ENCODE results near the gene AIF1L. TPM values are rescaled to one million over a fixed set of nuclear protein-coding genes. Genes with fewer than 3 reads are reported as not detected.

The AIF1L gene
- total RNA-seq, 4 donors from 2014 or later = 42.9 to 55.9 (median 50.0) TPM

DNA sequence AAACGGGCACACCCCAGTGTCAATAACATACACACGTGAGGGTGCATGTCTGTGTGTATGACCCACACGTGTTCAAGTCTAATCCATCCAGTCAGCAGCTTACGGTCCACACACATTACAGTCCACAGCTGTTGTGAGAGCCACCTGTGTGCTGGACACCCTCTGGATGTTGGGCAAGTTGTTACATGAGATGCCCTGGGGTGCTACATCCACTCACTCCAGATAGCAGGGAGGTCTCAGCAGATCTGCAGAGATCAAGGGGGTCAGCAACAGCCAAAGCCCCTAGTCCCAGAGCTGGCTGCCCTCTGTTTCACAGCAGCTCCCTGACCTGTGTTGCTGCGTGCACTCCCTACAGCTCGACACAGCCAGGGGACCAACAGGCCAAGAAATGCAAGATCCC lies 4.3 kb upstream of the AIF1L start:
- Histone ChIP-seq H3K9me3 (no peaks in the 10 kb centered on the region), H3K27ac (no peak overlapping the region), H3K4me3 (no peak overlapping the region), H3K27me3 (peaks cover 0 to 28% of the 10 kb centered on the region in 2 donors), H3K36me3 (no peaks in the 10 kb centered on the region), H3K4me1 (peaks cover 0 to 17% (median 3%) of the 10 kb centered on the region in 4 donors)
- no peak for DNase-seq (ENCODE audit: low spot score in 2 of 2)
- TF ChIP-seq EP300 (IDR thresholded peaks at IDR 0.05) (no peak), POLR2A (IDR thresholded peaks at IDR 0.05) (no peak), CTCF (IDR thresholded peaks at IDR 0.05) (no peak)
- WGBS, 2 donors = 74 to 88% methylated on average over 6 of the region's 6 CpGs

GRCh38 chr9:131092548-131093440 lies 3.5 kb upstream of the AIF1L start:
- DNase-seq (ENCODE audit: low spot score in 2 of 2) = no peak
- WGBS, 2 donors = 68 to 73% methylated on average over 22 to 24 of the region's 24 CpGs
- H3K36me3 ChIP-seq = no peaks in the 10 kb centered on the region
- no peak overlapping the region for H3K4me3 ChIP-seq
- H3K9me3 ChIP-seq = no peaks in the 10 kb centered on the region
- H3K4me1 ChIP-seq = peaks cover 0 to 22% (median 4%) of the 10 kb centered on the region in 4 donors
- TF ChIP-seq CTCF (IDR thresholded peaks at IDR 0.05) (no peak), POLR2A (IDR thresholded peaks at IDR 0.05) (no peak), EP300 (IDR thresholded peaks at IDR 0.05) (no peak)
- H3K27me3 ChIP-seq = peaks cover 0 to 28% of the 10 kb centered on the region in 2 donors
- no peak overlapping the region for H3K27ac ChIP-seq

DNA sequence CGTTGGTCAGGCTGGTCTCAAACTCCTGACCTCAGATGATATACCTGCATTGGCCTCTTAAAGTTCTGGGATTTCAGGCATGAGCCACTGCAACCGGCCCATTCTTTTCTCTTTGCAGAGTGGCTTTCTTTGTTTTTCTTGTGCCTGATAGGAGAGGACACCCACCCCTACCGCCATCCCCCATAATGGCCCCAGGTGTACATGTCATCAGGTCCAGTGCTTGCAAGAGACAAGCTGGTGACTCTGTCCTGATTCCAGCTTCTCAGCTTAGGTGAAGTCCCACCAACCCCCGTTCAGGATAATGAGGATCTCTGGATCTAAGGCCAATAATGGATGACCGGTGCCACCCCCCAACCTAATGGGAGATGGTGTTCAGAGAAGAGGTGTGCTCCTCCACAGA lies 2.3 kb upstream of the AIF1L start:
- no peaks in the 10 kb centered on the region for H3K36me3 ChIP-seq
- peaks cover 0 to 34% of the 10 kb centered on the region in 2 donors for H3K27me3 ChIP-seq
- 89 to 91% methylated on average over 5 of the region's 5 CpGs for WGBS, 2 donors
- TF ChIP-seq EP300 (IDR thresholded peaks at IDR 0.05) = no peak
- H3K9me3 ChIP-seq = no peaks in the 10 kb centered on the region
- H3K27ac ChIP-seq = no peak overlapping the region
- no peak overlapping the region for H3K4me3 ChIP-seq
- DNase-seq (ENCODE audit: low spot score in 2 of 2) = no peak
- H3K4me1 ChIP-seq = peaks cover 0 to 35% (median 4%) of the 10 kb centered on the region in 4 donors

DNA sequence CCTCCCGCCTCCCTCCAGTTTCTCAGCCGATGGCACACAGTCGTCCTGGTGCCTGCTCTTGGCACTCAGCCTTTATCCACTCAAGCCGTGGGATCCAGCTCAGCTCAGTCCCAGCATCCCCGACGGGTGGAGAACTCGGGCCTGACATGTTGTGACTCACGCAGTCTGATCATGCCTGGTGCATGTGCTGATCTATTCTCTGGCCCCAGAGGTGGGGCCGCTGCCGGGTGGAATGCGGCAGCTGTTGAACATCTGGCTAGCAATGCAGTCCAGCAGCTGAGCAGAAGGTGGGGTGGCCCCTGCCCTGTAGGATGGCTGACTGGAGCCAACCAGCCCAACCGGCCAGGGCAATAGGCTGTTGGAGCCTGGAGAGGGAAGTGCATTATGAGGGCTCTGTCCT lies 1.7 kb upstream of the AIF1L start:
- H3K27ac ChIP-seq = no peak overlapping the region
- no peak for DNase-seq (ENCODE audit: low spot score in 2 of 2)
- H3K4me1 ChIP-seq = peaks cover 0 to 39% (median 4%) of the 10 kb centered on the region in 4 donors
- no peak overlapping the region for H3K4me3 ChIP-seq
- H3K36me3 ChIP-seq = no peaks in the 10 kb centered on the region
- 51 to 57% methylated on average over 11 to 12 of the region's 12 CpGs for WGBS, 2 donors
- TF ChIP-seq CTCF (IDR thresholded peaks at IDR 0.05) (no peak), POLR2A (IDR thresholded peaks at IDR 0.05) (no peak), EP300 (IDR thresholded peaks at IDR 0.05) (no peak)
- peaks cover 0 to 34% of the 10 kb centered on the region in 2 donors for H3K27me3 ChIP-seq
- H3K9me3 ChIP-seq = no peaks in the 10 kb centered on the region

DNA sequence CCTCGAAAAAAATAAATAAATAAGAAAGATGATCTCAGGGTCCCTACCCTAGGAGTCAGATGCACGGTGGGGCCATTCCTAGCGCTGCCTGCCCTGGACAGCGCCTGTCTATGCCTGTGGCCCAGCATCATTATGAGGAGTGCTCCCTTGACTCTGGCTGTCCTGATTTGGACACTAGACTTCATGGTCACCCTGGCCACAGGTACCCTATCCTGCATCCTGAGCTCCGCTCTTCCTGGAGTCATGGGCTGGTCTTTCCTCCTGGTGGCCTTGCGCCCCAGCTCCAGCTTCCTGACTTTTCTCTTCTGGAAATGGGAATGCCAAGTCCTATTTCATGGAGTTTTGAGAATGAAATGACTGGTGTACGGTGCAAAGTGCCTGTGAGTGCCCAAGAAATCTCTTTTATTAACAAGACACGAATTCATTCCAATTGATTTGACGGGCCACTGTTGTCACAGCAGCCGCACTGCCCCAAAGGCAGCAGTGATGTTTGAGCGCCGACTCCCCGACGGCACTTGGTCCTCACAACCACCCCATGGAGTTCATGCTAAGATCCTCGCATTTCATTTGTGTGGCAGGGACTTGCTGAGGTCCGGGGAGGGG lies 564 bp upstream of the AIF1L start:
- Histone ChIP-seq H3K9me3 (no peaks in the 10 kb centered on the region), H3K36me3 (no peaks in the 10 kb centered on the region), H3K4me1 (peaks cover 0 to 49% (median 4%) of the 10 kb centered on the region in 4 donors), H3K4me3 (peak overlapping the region in 3 of 4 donors; percentile 48 to 65 (median 63)), H3K27me3 (peaks cover 0 to 34% of the 10 kb centered on the region in 2 donors), H3K27ac (peak overlapping the region in 2 of 4 donors; percentile 14 to 93)
- no peak for DNase-seq (ENCODE audit: low spot score in 2 of 2)
- WGBS, 2 donors = 34 to 35% methylated on average over 15 to 16 of the region's 16 CpGs
- no peak for TF ChIP-seq POLR2A (IDR thresholded peaks at IDR 0.05)
- TF ChIP-seq CTCF (IDR thresholded peaks at IDR 0.05) = peak in 1 of 5 experiments; percentile 16
- no peak for TF ChIP-seq EP300 (IDR thresholded peaks at IDR 0.05)
